HUDEP-2 (cell line): Measurements from ENCODE around the gene NUDT7.

Experiments used
- DNase-seq, 76 experiments: peaks; one replicate each; lab custom pipeline; 2025; ENCODE audit not compliant: unreplicated experiment in 76 of 76; lab: John Stamatoyannopoulos, UW

The NUDT7 gene

GRCh38 chr16:77723108-77723514 is 797 bp downstream of the NUDT7 start:
- peak in 8 of 76 experiments; percentile 2 to 40 (median 20) for DNase-seq

- DNase-seq, result no peak
Measured at GRCh38 chr16:77724174-77724573, 1.9 kb downstream of the NUDT7 start.

GRCh38 chr16:77729951-77730350 is 7.6 kb downstream of the NUDT7 start:
- no peak for DNase-seq

- DNase-seq, result no peak
Measured at GRCh38 chr16:77732241-77732946, 10.1 kb downstream of the NUDT7 start.

- no peak for DNase-seq
Measured at GRCh38 chr16:77736879-77737278, 14.6 kb downstream of the NUDT7 start.

GRCh38 chr16:77738706-77739558 is 16.6 kb downstream of the NUDT7 start:
- no peak for DNase-seq

GRCh38 chr16:77739559-77739892 is 17.2 kb downstream of the NUDT7 start:
- peak in 9 of 76 experiments; percentile 0 to 28 (median 8) for DNase-seq

GRCh38 chr16:77744141-77744540 is 21.8 kb downstream of the NUDT7 start:
- no peak for DNase-seq

GRCh38 chr16:77745972-77746371 is 23.7 kb downstream of the NUDT7 start:
- DNase-seq, result no peak

- DNase-seq, result no peak
Measured at GRCh38 chr16:77748421-77749005, 26.2 kb downstream of the NUDT7 start.

- no peak for DNase-seq
Measured at GRCh38 chr16:77749415-77749814, 27.1 kb downstream of the NUDT7 start.

GRCh38 chr16:77758046-77758445 is 35.7 kb downstream of the NUDT7 start:
- no peak for DNase-seq

- no peak for DNase-seq
Measured at GRCh38 chr16:77758508-77758907, 36.2 kb downstream of the NUDT7 start.

GRCh38 chr16:77759201-77759600 is 36.9 kb downstream of the NUDT7 start:
- no peak for DNase-seq

GRCh38 chr16:77759821-77760220 is 37.5 kb downstream of the NUDT7 start:
- no peak for DNase-seq

- DNase-seq, result no peak
Measured at GRCh38 chr16:77760800-77761199, 38.5 kb downstream of the NUDT7 start.

- no peak for DNase-seq
Measured at GRCh38 chr16:77761204-77761603, 38.9 kb downstream of the NUDT7 start.

- DNase-seq, result no peak
Measured at GRCh38 chr16:77762262-77762661, 39.9 kb downstream of the NUDT7 start.

GRCh38 chr16:77763994-77764393 is 41.7 kb downstream of the NUDT7 start:
- no peak for DNase-seq

- DNase-seq, result no peak
Measured at GRCh38 chr16:77767211-77767610, 44.9 kb downstream of the NUDT7 start.

GRCh38 chr16:77767826-77768225 is 45.5 kb downstream of the NUDT7 start:
- DNase-seq, result no peak
